NCI-H2171 (cell line): ENCODE results near the gene APBA1.

Experiments used
- DNase-seq: peaks from one replicate; lab custom pipeline; 2025; lab: John Stamatoyannopoulos, UW

APBA1 gene

DNA sequence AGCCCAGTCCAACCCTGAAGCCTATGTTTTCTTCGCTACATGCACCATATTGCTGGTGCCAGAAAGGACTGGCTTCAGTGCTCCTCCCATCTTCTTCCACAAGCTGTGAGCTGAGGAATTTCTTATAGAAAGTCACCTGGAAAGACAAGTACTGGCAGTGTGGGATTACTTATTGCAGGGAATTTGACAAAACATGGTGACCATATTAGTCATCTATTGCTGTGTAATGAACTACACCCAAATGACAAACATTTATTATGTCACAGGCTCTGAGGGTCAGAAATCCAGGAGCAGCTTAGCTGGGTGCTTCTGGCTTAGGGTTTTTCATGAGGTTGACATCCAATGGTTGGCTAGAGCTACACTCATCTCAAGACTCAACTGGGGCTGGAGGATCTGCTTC lies 271.7 kb downstream of the APBA1 start:
- DNase-seq = no peak

DNA sequence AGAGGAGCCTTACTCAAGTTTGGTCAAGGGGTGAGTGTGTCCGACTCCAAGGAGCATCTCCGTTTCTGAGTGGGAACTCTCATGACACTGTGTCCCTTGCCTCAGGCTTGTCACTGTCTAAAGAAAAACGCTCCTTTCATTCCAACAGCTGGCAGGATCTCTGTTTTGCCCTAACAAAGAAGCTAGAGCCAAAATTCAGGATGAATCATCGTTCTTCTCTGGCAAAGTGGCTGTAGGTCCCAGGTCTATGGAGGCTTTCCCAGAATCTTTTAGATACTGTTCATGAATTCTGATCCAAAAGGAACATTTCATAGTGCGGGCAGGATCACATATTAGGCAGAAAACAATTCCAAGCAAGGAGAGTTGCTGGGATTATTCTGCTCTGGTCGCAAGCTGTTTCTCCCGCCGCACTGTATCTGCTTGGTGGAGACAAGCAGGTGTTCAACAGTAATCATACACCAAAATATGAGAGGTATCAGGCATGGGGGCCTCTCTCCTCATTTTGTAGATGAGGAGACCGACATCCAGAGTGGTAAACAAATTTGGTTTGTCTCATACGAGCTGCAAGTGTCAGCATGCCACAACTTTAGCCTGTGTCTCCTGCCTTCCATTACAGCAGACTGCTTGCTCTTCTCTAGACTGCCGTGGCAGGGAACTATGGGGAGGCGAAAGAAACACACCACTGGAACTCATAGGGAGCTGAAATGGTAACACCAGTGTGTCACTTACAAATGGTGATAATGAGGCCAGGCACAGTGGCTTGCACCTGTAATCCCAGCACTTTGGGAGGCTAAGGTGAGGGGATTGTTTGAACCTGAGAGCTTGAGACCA lies 274.6 kb downstream of the APBA1 start:
- peak; percentile 44 for DNase-seq

DNA sequence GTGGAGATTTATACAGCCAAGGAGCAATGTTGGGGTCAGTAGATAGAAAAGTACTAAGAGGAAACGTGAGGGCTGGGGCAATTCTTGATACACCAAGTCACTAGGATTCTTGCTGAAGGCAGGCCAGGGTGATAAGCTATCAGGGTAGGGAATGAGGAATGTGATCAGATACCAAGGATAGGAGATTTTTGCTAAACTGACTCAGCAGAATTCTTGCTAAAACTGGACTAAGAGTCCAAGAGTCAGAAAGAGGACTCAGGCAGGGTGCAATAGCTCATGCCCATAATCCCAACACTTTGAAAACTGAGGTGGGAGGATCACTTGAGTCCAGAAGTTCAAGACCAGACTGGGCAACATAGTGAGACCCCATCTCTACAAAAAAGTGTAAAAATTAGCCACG lies 275.4 kb downstream of the APBA1 start:
- DNase-seq = no peak

DNA sequence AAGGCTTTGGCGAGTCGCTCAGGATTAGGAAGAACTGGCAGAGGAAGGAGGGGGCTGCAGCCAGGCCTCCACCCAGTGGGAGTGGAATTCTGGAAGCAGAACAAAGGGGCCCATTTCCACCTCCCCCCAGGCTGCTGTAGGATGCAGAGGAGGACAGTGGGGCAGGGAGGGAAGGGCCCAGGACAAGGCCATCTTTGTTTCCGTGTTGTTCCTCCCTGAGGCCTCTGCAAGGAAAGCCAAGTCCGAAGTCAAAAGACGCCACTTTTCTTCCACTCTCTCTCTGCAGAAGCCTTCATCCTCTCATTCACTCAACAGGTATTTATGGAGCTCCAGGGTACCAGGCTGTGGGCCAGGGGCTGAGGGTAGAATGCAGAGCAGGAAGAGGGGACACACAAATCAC lies 276.5 kb downstream of the APBA1 start:
- DNase-seq = no peak

DNA sequence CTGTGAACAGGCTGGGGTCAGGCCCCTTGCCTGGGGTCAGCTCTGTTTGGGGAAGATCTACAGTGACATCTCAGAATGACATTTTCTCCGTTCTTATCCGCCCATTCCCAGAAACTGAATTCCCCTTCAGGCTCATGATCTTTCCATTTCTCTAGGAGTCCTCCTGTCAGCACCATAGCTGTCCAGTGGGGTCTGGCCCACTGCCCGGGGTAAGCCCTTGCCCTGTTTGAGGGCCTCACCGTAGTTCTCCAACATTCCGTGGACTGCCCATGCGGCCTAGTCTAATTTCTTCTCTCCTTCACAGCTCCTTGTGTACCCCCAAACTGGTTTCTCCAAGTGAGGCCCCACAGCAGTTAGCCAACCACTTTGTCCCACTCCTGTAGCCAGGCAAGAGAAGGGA lies 278.7 kb downstream of the APBA1 start:
- no peak for DNase-seq

DNA sequence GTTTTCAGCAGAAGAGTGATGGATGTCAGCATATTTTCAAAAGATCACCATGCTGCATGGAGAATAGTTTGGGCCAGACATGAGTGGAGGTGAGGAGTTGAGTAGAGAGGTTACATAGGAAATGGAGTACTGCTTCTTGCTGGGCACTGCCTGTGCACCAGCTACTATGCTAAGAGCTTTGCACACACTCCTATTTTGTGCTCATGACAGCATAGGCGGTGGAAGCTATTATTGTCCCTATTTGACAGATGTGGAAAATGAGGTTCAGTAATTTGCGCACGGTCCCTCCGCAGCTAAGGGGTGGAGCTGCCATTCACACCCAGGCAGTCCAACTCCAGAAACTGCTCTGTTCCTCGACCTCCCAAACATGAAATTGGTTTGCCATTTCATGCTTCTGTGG lies 279.3 kb downstream of the APBA1 start:
- DNase-seq = no peak

DNA sequence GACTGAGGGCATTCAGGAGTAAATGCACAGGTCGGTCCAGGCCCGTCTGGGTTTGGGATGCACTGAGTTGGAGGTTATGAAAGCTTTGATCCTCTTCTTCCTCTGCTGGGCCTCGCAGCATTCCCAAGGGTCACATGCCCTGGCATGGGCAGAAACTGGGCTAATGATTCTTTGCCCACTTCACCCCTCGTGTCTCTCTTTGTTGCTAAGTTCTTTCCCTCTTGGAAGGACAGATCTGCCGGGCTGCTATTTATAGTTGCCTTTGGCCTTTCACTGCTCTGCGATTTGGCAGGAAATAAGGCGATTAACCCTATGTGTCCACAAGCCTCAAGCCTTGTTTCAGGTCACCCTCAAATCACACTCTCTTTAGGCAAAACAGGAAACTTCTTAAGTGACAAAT lies 280.2 kb downstream of the APBA1 start:
- no peak for DNase-seq

DNA sequence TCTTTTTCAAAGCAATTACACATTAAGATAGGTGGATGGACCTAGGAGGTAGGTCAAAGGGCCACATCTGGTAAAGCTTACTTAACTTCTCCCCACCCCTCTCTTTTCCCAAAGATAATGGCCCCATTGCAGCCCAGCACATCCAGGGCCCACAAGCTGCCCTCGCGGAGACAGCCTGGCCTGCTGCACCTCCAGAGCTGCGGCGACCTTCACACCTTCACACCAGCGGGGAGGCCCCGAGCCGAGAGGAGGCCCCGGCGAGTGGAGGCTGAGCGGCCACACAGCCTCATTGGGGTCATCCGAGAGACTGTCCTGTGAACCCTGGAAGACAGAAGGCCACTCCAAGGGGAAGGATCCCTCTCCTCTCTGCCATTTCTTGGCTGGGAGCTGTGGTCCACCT lies 280.7 kb downstream of the APBA1 start:
- DNase-seq = no peak

DNA sequence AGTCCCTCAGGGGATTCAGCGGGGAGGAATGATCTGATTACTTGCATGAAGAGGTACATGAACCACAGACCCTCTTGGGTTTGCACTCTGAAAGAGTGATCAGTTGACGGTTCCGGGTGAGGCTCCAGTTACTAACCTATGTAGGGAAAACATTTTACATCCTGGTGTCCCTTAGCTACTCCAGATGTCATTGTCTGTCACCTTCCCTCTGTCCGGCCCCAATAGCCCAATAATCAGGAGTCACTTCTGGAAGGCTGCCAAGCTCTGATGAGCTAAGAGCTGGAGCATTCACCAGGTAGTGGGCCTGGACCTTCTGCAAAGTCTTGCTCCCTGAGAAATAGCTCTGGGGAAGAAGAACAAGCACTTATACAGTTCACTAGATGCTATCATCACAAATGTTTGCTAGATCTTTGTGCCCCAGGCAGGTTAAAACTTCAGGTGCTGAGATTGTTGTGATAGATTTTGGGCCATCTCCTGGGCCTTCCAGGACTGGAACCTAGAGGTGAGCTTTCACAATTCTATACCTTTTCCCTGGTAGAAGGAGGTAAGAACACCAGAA lies 282.7 kb downstream of the APBA1 start:
- peak; percentile 63 for DNase-seq

DNA sequence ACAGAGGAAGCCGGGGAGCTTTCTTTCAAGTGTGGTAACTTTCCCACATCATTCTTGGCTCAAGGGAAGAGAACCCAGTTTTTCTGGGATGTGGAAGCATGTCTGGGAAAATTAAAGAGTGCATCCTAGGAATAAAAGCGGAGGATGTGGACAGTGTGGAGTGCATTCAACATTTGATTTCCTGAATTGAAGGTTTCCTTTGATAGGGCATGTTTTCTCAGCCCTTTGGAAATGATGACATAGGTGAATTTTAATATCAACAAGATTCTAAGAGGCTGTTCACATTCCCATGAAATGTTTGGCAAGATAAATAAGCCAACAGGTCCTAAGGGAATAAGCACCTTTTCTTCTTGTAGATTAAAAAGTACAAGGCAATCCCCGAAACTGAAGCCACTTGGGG lies 283.6 kb downstream of the APBA1 start:
- DNase-seq = no peak

DNA sequence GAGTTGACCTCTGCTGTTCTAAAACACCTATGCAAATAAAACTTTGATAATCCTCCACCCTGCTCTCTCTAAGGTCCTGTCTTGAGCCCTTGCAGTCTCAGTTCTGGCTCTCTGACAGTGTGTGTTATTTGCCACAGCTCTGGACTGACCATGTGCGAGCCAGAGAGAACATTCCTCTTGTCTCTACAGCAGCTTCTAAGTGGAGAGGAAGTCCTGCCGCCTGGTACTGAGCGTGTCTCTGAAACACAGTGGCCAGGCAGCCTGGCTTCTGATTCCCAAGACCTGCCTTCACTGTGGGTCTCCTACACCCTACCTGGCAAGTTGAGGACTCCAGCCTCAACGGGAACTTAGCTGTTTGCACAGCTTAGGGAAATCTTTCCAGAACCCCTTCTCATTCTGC lies 285.5 kb downstream of the APBA1 start:
- DNase-seq = no peak

DNA sequence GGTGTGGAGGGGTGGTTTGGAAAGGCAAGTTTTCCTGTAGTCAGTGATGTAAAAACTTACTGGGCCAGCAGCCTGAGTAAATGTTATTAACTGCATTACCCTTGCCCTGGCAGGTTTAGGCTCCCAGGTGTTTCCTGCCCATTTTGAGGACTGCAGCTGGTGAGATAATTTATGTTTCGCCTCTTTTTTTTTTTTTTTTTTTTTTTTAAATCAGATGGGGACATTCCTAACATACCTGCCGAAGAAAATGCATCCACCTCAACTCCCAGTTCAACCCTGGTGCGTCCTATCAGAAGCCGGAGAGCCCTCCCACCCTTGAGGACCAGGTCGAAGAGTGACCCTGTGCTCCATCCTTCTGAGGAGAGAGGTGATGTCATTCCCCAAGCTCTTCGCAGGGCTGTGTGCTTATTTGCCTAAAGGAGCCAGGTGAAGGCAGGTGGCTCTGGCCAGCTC lies 286.6 kb downstream of the APBA1 start:
- peak; percentile 8 for DNase-seq

DNA sequence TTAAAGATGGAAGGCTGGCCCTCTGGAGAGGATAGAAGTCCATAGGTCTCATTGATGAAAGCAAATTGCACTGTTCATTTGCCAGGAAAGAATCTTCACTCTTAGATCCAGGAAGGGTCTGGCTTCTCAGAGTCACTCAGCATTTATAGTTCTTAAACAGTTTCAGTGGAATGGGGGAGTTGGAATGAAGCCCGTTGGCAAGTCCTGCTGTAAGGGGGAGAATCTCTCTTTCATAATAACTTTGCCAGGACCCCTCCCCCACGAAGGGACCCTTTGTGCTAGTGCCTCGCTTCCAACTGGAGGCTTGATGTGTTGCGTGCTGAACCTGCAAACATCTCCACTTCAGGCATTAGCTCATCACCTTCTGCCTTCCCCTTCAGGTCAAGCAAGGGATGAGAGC lies 290.0 kb downstream of the APBA1 start:
- no peak for DNase-seq

DNA sequence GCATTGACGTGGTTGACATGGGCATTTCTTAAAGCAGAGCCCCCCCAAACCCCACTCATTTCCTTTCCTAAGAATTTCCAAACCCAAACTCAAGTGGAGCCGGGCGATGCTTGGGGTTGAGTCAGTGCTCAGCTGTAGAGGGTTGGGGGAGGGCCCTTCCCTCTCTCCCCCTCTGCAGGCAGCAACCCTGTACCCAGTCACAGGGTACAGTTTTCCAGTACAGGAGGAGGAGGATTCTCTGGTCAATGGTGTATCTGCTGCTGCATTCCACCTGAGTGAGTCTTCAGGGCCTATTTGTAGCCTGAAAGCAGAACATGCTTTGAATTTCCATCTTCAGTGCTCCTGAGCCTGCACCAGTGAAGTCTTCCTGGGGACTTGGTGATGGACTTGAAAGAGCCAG lies 291.4 kb downstream of the APBA1 start:
- no peak for DNase-seq

DNA sequence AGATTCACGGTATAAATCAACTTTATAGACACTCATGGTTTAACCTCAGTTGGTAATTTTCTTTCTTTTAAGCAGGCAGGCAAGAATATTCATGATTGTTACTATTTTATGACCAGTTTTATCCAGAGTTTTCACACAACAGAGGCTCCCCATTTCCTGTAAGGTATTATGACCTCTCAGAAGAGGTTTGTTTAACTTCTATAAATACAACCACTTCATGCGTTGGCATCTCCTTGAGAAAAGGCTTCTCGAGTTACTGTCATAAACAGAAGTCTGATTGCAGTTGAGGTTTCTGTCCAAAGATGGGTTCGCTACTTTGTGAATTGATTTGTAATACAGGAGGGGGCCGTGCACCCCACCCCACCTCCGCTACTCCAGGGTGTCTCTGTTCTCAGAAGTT lies 291.9 kb downstream of the APBA1 start:
- DNase-seq = no peak

DNA sequence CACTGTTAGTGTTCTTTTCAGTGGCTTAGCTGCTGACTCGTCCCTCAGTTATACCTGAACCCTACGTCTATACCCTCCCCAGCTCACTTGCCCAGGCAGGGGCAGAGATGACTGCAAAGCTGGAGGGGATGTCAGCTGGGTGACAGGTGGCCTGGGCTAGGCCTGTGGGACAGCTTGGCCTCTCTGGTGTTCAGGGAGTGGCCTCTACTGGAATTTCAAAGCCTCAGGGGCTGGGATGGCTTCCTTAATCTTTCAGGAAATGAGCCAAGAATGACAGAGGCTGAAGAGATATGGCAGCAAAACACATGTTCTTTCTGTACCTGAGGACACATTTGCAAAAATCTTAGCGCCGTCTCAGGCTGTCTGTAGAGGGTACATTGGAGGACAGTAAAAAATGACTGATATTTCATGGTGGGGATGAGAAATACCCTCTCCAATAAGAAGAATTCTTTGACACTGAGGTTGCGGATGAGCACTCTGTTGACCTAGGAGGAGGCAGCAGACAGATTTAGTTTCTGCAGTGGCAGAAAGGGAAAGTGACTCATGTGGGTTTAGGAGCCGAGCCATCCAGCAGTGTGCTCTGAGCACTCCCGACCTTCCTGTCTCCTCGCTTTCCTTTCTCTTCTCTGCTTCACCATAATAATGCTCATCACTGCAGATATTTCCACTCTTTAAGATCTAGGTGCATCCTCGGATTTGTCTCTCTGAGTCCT lies 292.7 kb downstream of the APBA1 start:
- DNase-seq = no peak

DNA sequence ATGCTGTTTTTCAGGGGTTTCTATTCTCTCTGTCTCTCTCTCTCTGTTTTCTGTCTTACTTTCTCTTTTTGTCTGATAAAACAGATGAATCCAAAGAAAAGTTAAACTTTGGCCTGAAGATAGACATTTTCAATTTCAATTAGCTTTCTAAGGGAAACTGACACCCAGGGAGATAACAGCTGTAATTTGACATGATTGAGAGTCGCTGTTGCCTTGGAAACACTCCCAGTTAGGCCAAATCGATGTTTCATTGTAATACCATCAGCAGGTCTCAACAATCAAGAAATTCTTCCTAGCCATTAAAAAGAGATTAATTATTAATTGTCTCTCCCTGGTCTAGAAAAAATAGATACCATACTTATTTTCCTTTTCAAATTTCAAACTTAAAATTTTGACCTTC lies 294.2 kb downstream of the APBA1 start:
- no peak for DNase-seq
